Heart left ventricle (tissue), 16 donors: Measurements from ENCODE around the gene SEMA4D. TPM values are rescaled to one million over a fixed set of nuclear protein-coding genes. Genes with fewer than 3 reads are reported as not detected.

Source experiments
- ATAC-seq, 4 donors: fragments of 200-7000 bp; cut with Tn5 transposase; one replicate each; pipeline ENCODE4 v1.9.1; 2020 to 2022; ENCODE audit warnings: moderate library complexity in 4 of 4, mild to moderate bottlenecking in 3 of 4, moderate number of reproducible peaks in 1 of 4
- DNase-seq, 5 donors: peaks; one replicate each; pipeline ENCODE4 v3.0.0-alpha.2; 2020
- H3K27ac ChIP-seq, 12 donors: fragments of 200-600 bp; sonication (generic) in 4 of 12; one replicate each; pipeline versions ENCODE4 v1.5.0 to v1.8.0; 2016 to 2022; ENCODE audit warnings: mild to moderate bottlenecking in 2 of 12
- H3K27me3 ChIP-seq, 9 donors: fragments of 200-600 bp; sonication (generic) in 2 of 9; one replicate each; pipeline versions ENCODE4 v1.5.1 to v1.8.0; 2016 to 2022; ENCODE audit warnings: mild to moderate bottlenecking in 3 of 9
- H3K36me3 ChIP-seq, 9 donors: fragments of 200-600 bp; sonication (generic) in 2 of 9; one replicate each; pipeline versions ENCODE4 v1.5.0 to v1.8.0; 2018 to 2022; ENCODE audit warnings: mild to moderate bottlenecking in 2 of 9
- H3K4me1 ChIP-seq, 12 donors: fragments of 200-600 bp; sonication (generic) in 4 of 12; one replicate each; pipeline versions ENCODE4 v1.5.0 to v1.8.0; 2016 to 2022; ENCODE audit warnings: mild to moderate bottlenecking in 3 of 12
- H3K4me3 ChIP-seq, 12 donors: fragments of 200-600 bp; sonication (generic) in 4 of 12; one replicate each; pipeline versions ENCODE4 v1.5.0 to v1.8.0; 2017 to 2022; ENCODE audit warnings: mild to moderate bottlenecking in 9 of 12, moderate library complexity in 4 of 12
- H3K9me3 ChIP-seq, 12 donors: fragments of 200-600 bp; sonication (generic) in 4 of 12; one replicate each; pipeline versions ENCODE4 v1.5.0 to v1.8.0; 2016 to 2022; ENCODE audit warnings: mild to moderate bottlenecking in 1 of 12
- CTCF ChIP-seq, 12 donors: fragments of 200-600 bp; sonication (generic) in 4 of 12; IDR thresholded peaks; one replicate each; pipeline versions ENCODE4 v1.5.0 to v1.8.0; 2018 to 2022; ENCODE audit warnings: antibody characterized with exemption in 12 of 12, mild to moderate bottlenecking in 5 of 12
- POLR2A ChIP-seq, 2 donors: fragments of 450-650 bp; IDR thresholded peaks; one replicate each; pipeline ENCODE4 v1.6.1; 2017; ENCODE audit warnings: antibody characterized with exemption in 2 of 2, mild to moderate bottlenecking in 2 of 2, moderate library complexity in 2 of 2
- WGBS, 4 donors: extraction: QIAGEN DNeasy Blood & Tissue Kit in 2 of 4; methylation state at CpG; one replicate each; pipeline versions ENCODE4 v1.1.5 to v1.1.7; 2013 to 2018; 5-methylcytosine and 5-hydroxymethylcytosine counted together
- intact Hi-C, 10 donors: fragments of 100-400 bp; cut with DNase I; formaldehyde crosslinking; loops; one replicate each; pipeline versions ENCODE4 v1.11.1 to v1.14.2; 2022
- polyA plus RNA-seq, 2 donors: library from polyadenylated mRNA; stranded (reverse); fragments of 200-250 nt; gene quantifications; one replicate each; pipeline ENCODE4 v1.2.3, GENCODE V29; 2013
- total RNA-seq, 9 donors: library from RNA; depleted of rRNA in 2 of 9; stranded (reverse); fragments of >200 nt in 2 of 9; fragmentation: NEBNext Ultra II Directional in 3 of 9; extraction: Animal tissue kit (Norgen Biotek cat#: 25700) in 3 of 9; gene quantifications; one replicate each; pipeline versions ENCODE4 v1.1.0 to v1.2.4, GENCODE V29; 2016 to 2023
- donor health status: ischemic (EF 13 %, LVEDD 7.1; RV severe dilation, severe dysfunction).
- donor health status: healthy with polysubstance abuse.
- donor health status: DM: no; HTN: yes; CAD: no.
- donor health status: DM: no; HTN: no; CAD: no.
- donor health status: ischemic (EF 25% LVEDD 6.9; RV normal size, moderate dysfunction).
- donor health status: ischemic (EF 25% LVEDD 5.7; RV mildly dilated, moderate dysfunction).
- donor health status: healthy.
- donor health status: DM: yes; HTN: yes; CAD: no.
- donor health status: ischemic (EF 35%, LVEDD 5.7; RV mildly dilated, moderate dysfunction).
- donor health status: nonischemic (EF 11% LVEDD 7.7; RV severe dilation, severe dysfunction).
- donor health status: DM: yes; HTN: yes; CAD: no.
- donor health status: PGD.
- donor health status: ischemic (EF 29% LVEDD 5.4; RV normal size, mild dysfunction).
- donor health status: nonischemic (EF 23%, LVEDD 6.1; RV moderate dilation, normal function).

Gene SEMA4D
- total and polyA plus RNA-seq, 11 donors: 4.0 to 59.8 (median 20.2) TPM

GRCh38 chr9:89462817-89463683, 34.9 kb downstream of the SEMA4D start:
- intact Hi-C loops: no loop called here

GRCh38 chr9:89462199-89462598, 35.7 kb downstream of the SEMA4D start:
- peaks cover 0 to 11% (median 0%) of the 10 kb centered on the region in 9 donors for H3K36me3 ChIP-seq
- H3K27ac ChIP-seq: no peak overlapping the region
- H3K4me3 ChIP-seq: no peak overlapping the region
- H3K4me1 ChIP-seq: peaks cover 0 to 74% (median 0%) of the 10 kb centered on the region in 12 donors
- DNase-seq: no peak
- TF ChIP-seq POLR2A (IDR thresholded peaks at IDR 0.05) (no peak), CTCF (IDR thresholded peaks at IDR 0.05) (no peak)
- no peak for ATAC-seq
- WGBS, 4 donors: 73 to 86% (median 78%) methylated on average over 5 of the region's 5 CpGs
- no peaks in the 10 kb centered on the region for H3K9me3 ChIP-seq
- no peaks in the 10 kb centered on the region for H3K27me3 ChIP-seq
- intact Hi-C loops: no loop called here

More at GRCh38 chr9:89462817-89463683, 34.9 kb downstream of the SEMA4D start:
- Histone ChIP-seq H3K27ac (no peak overlapping the region), H3K9me3 (no peaks in the 10 kb centered on the region), H3K4me1 (peaks cover 0 to 75% (median 0%) of the 10 kb centered on the region in 12 donors), H3K4me3 (no peak overlapping the region), H3K36me3 (peaks cover 0 to 11% (median 0%) of the 10 kb centered on the region in 9 donors), H3K27me3 (no peaks in the 10 kb centered on the region)
- WGBS, 4 donors: 91 to 97% (median 94%) methylated on average over 9 of the region's 9 CpGs
- no peak for TF ChIP-seq CTCF (IDR thresholded peaks at IDR 0.05)
- no peak for TF ChIP-seq POLR2A (IDR thresholded peaks at IDR 0.05)
- ATAC-seq (no peak), DNase-seq (no peak)

- TF ChIP-seq POLR2A (IDR thresholded peaks at IDR 0.05) (no peak), CTCF (IDR thresholded peaks at IDR 0.05) (no peak)
- Histone ChIP-seq H3K27ac (no peak overlapping the region), H3K27me3 (no peaks in the 10 kb centered on the region), H3K9me3 (no peaks in the 10 kb centered on the region), H3K4me3 (no peak overlapping the region), H3K4me1 (peaks cover 0 to 73% (median 0%) of the 10 kb centered on the region in 12 donors), H3K36me3 (peaks cover 0 to 10% (median 0%) of the 10 kb centered on the region in 9 donors)
- DNase-seq (no peak), ATAC-seq (peak in 2 of 4 donors; percentile 31 to 70)
- intact Hi-C loops: no loop called here
- 45 to 56% (median 52%) methylated on average over 8 of the region's 8 CpGs for WGBS, 4 donors
Observed at GRCh38 chr9:89461265-89461664, 36.6 kb downstream of the SEMA4D start.

- TF ChIP-seq CTCF (IDR thresholded peaks at IDR 0.05): no peak
- TF ChIP-seq POLR2A (IDR thresholded peaks at IDR 0.05): no peak
- WGBS, 4 donors: 90 to 97% (median 93%) methylated on average over 9 to 10 of the region's 10 CpGs
- Histone ChIP-seq H3K4me1 (peaks cover 0 to 73% (median 0%) of the 10 kb centered on the region in 12 donors), H3K36me3 (peaks cover 0 to 6% (median 0%) of the 10 kb centered on the region in 9 donors), H3K27me3 (no peaks in the 10 kb centered on the region), H3K27ac (no peak overlapping the region), H3K9me3 (no peaks in the 10 kb centered on the region), H3K4me3 (no peak overlapping the region)
- ATAC-seq (no peak), DNase-seq (no peak)
- intact Hi-C loops: no loop called here
Observed at GRCh38 chr9:89460551-89460950, 37.4 kb downstream of the SEMA4D start.
